Sigmoid colon (tissue), 4 donors: ENCODE results near the gene KRT73.

ENCODE experiments used
- EP300 ChIP-seq, 4 donors: sonication (generic); formaldehyde crosslinking; IDR thresholded peaks; one replicate each; pipeline ENCODE4 v1.6.1; 2017; ENCODE audit warnings: antibody characterized with exemption in 4 of 4
- POLR2A ChIP-seq, 2 donors: fragments of 450-650 bp; IDR thresholded peaks; one replicate each; pipeline ENCODE4 v1.6.1; 2016; ENCODE audit warnings: antibody characterized with exemption in 2 of 2, mild to moderate bottlenecking in 2 of 2, moderate library complexity in 2 of 2
- POLR2AphosphoS5 ChIP-seq, 4 donors: sonication (generic); formaldehyde crosslinking; IDR thresholded peaks; one replicate each; pipeline ENCODE4 v1.6.1; 2017; ENCODE audit warnings: antibody characterized with exemption in 4 of 4
- TF ChIP-seq, protein P1 (sequence below), 4 experiments: fragments of 450-650 bp in 3 of 4; fragments of 200-600 bp in 1 of 4; IDR thresholded peaks; one replicate each; pipeline ENCODE4 v1.5.1; 2016 to 2019; ENCODE audit warnings: antibody characterized with exemption in 4 of 4, mild to moderate bottlenecking in 3 of 4, moderate library complexity in 2 of 4

- TF ChIP-seq, protein P1, sequence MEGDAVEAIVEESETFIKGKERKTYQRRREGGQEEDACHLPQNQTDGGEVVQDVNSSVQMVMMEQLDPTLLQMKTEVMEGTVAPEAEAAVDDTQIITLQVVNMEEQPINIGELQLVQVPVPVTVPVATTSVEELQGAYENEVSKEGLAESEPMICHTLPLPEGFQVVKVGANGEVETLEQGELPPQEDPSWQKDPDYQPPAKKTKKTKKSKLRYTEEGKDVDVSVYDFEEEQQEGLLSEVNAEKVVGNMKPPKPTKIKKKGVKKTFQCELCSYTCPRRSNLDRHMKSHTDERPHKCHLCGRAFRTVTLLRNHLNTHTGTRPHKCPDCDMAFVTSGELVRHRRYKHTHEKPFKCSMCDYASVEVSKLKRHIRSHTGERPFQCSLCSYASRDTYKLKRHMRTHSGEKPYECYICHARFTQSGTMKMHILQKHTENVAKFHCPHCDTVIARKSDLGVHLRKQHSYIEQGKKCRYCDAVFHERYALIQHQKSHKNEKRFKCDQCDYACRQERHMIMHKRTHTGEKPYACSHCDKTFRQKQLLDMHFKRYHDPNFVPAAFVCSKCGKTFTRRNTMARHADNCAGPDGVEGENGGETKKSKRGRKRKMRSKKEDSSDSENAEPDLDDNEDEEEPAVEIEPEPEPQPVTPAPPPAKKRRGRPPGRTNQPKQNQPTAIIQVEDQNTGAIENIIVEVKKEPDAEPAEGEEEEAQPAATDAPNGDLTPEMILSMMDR (IDR thresholded peaks at IDR 0.05) = no peak
- TF ChIP-seq POLR2AphosphoS5 (IDR thresholded peaks at IDR 0.05) (no peak), POLR2A (IDR thresholded peaks at IDR 0.05) (no peak), EP300 (IDR thresholded peaks at IDR 0.05) (no peak)
Measured at GRCh38 chr12:52580496-52580895, 37.9 kb downstream of the KRT73 start.
